Type B pancreatic cell (in vitro differentiated cells): ENCODE data around the gene YTHDC2. TPM values are rescaled to one million over a fixed set of nuclear protein-coding genes. Genes with fewer than 3 reads are reported as not detected.

ENCODE experiments used
- DNase-seq: peaks from one replicate; pipeline ENCODE4 v3.0.0; 2021; ENCODE audit warnings: mixed read lengths; ENCODE audit not compliant: unreplicated experiment; ENCODE audit errors: extremely low spot score
- H3K27ac Mint-ChIP-seq: 2 replicates; pipeline ENCODE4 v1.8.0; 2021; ENCODE audit warnings: mild to moderate bottlenecking, mixed read lengths
- H3K27me3 Mint-ChIP-seq: 2 replicates; pipeline ENCODE4 v1.8.0; 2021; ENCODE audit warnings: mixed read lengths
- H3K36me3 Mint-ChIP-seq: 2 replicates; pipeline ENCODE4 v1.8.0; 2021; ENCODE audit warnings: mixed read lengths
- H3K4me1 Mint-ChIP-seq: one replicate; pipeline ENCODE4 v1.8.0; 2021; ENCODE audit warnings: mixed read lengths; ENCODE audit not compliant: unreplicated experiment
- H3K4me3 Mint-ChIP-seq: 2 replicates; pipeline ENCODE4 v1.8.0; 2021; ENCODE audit warnings: mild to moderate bottlenecking, mixed read lengths
- H3K9me3 Mint-ChIP-seq: 2 replicates; pipeline ENCODE4 v1.8.0; 2021; ENCODE audit warnings: mixed read lengths
- CTCF ChIP-seq: fragments of 200-600 bp; sonication (generic); conservative IDR thresholded peaks from 2 replicates; pipeline ENCODE4 v1.5.0; 2021; ENCODE audit warnings: antibody characterized with exemption, mild to moderate bottlenecking
- total RNA-seq: library from RNA; stranded (reverse); gene quantifications from 2 replicates; pipeline ENCODE4 v1.2.1, GENCODE V29; 2021; ENCODE audit warnings: low replicate concordance

The YTHDC2 gene
- total RNA-seq, 1 donor from 2014 or later: 30.4 TPM

GRCh38 chr5:113493446-113493845 is 20.0 kb upstream of the YTHDC2 start:
- Mint-ChIP-seq H3K27me3 (peaks cover 31% of the 10 kb centered on the region), H3K36me3 (peaks cover 4% of the 10 kb centered on the region), H3K4me3 (no peak overlapping the region)

GRCh38 chr5:113495422-113495841 is 18.1 kb upstream of the YTHDC2 start:
- no peak overlapping the region for H3K27ac Mint-ChIP-seq

More at GRCh38 chr5:113493446-113493845, 20.0 kb upstream of the YTHDC2 start:
- no peak overlapping the region for H3K27ac Mint-ChIP-seq
- TF ChIP-seq CTCF: no peak
- no peak for DNase-seq
- peaks cover 10% of the 10 kb centered on the region for H3K9me3 Mint-ChIP-seq
- H3K4me1 Mint-ChIP-seq: no peaks in the 10 kb centered on the region

GRCh38 chr5:113502073-113502472 is 11.4 kb upstream of the YTHDC2 start:
- Mint-ChIP-seq H3K9me3 (no peaks in the 10 kb centered on the region), H3K36me3 (no peaks in the 10 kb centered on the region), H3K4me1 (no peaks in the 10 kb centered on the region), H3K27me3 (peaks cover 26% of the 10 kb centered on the region), H3K4me3 (no peak overlapping the region), H3K27ac (no peak overlapping the region)
- TF ChIP-seq CTCF: no peak
- DNase-seq: no peak

More at GRCh38 chr5:113495422-113495841, 18.1 kb upstream of the YTHDC2 start:
- Mint-ChIP-seq H3K27me3 (peaks cover 25% of the 10 kb centered on the region), H3K4me3 (no peak overlapping the region), H3K9me3 (peaks cover 6% of the 10 kb centered on the region), H3K4me1 (no peaks in the 10 kb centered on the region), H3K36me3 (peaks cover 4% of the 10 kb centered on the region)
- DNase-seq: no peak
- TF ChIP-seq CTCF: no peak

GRCh38 chr5:113503146-113503545 is 10.3 kb upstream of the YTHDC2 start:
- H3K27me3 Mint-ChIP-seq: peaks cover 19% of the 10 kb centered on the region
- TF ChIP-seq CTCF: no peak

GRCh38 chr5:113505181-113505580 is 8.3 kb upstream of the YTHDC2 start:
- DNase-seq: no peak
- no peaks in the 10 kb centered on the region for H3K36me3 Mint-ChIP-seq
- no peaks in the 10 kb centered on the region for H3K9me3 Mint-ChIP-seq
- H3K4me1 Mint-ChIP-seq: no peaks in the 10 kb centered on the region
- no peak overlapping the region for H3K4me3 Mint-ChIP-seq
- no peak overlapping the region for H3K27ac Mint-ChIP-seq
- no peak for TF ChIP-seq CTCF
- peaks cover 16% of the 10 kb centered on the region for H3K27me3 Mint-ChIP-seq

More at GRCh38 chr5:113503146-113503545, 10.3 kb upstream of the YTHDC2 start:
- H3K4me1 Mint-ChIP-seq: no peaks in the 10 kb centered on the region
- no peaks in the 10 kb centered on the region for H3K36me3 Mint-ChIP-seq
- DNase-seq: no peak
- H3K9me3 Mint-ChIP-seq: no peaks in the 10 kb centered on the region
- no peak overlapping the region for H3K27ac Mint-ChIP-seq
- H3K4me3 Mint-ChIP-seq: no peak overlapping the region

- Mint-ChIP-seq H3K4me1 (no peaks in the 10 kb centered on the region), H3K27me3 (peaks cover 12% of the 10 kb centered on the region), H3K27ac (no peak overlapping the region), H3K9me3 (no peaks in the 10 kb centered on the region), H3K4me3 (no peak overlapping the region), H3K36me3 (no peaks in the 10 kb centered on the region)
- DNase-seq: no peak
- TF ChIP-seq CTCF: no peak
These were observed 5.9 kb upstream of the YTHDC2 start for GRCh38 chr5:113507601-113508000.
